Measurements from ENCODE around the gene C19orf44. TPM values are rescaled to one million over a fixed set of nuclear protein-coding genes. Genes with fewer than 3 reads are reported as not detected.

Gene C19orf44
- total and polyA plus RNA-seq, 2 experiments from 2014 or later, result 2.5 to 5.9 TPM

DNA sequence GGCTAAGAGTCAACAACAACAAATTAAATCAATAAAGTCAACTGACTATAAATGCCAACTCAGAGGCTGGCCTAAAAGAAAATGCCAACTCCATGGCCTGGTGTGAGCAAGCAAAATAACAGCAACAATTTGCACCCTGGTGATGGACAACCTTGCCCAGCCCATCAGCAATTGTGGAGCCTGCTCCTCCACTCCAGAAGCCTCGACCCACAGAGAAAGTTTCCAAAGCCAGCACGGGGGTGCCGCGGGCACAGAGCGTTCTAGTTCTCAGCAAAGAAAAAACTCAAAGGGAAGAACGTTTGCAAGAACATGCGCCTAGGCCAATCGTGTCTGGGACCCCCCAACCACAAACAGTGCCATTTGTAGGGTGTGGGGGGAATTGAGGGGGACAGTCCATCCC is 35.7 kb upstream of the C19orf44 start:
- ATAC-seq, result no peak
- peaks cover 51% of the 10 kb centered on the region for H4K20me1 ChIP-seq (replicated peaks; ENCODE audit: insufficient read depth)
- no peaks in the 10 kb centered on the region; the same call in 1 of the 2 replicates for H3F3A ChIP-seq (replicated peaks; ENCODE audit: low read depth)

GRCh38 chr19:16461630-16462051 is 34.6 kb upstream of the C19orf44 start:
- peaks cover 43% of the 10 kb centered on the region for H4K20me1 ChIP-seq (replicated peaks; ENCODE audit: insufficient read depth)
- H3K4me2 ChIP-seq, result no peak overlapping the region
- no peak for ATAC-seq
- H3K27ac ChIP-seq (ENCODE audit: low read depth), result peak overlapping the region; percentile 66
- H3K36me3 ChIP-seq (ENCODE audit: insufficient read depth), result no peaks in the 10 kb centered on the region
- Mint-ChIP-seq H3K27ac (0 out of 2 replicates have a peak overlapping the region, but pooled peaks have one; percentile 22), H3K4me1 (peaks cover 43% of the 10 kb centered on the region), H3K9me3 (no peaks in the 10 kb centered on the region), H3K4me3 (no peak overlapping the region), H3K27me3 (ENCODE audit: insufficient read depth, low read depth, poor library complexity) (peaks cover 14% of the 10 kb centered on the region), H3K36me3 (ENCODE audit: low read depth) (peaks cover 4% of the 10 kb centered on the region; the same call in 2 of the 3 replicates)
- H3F3A ChIP-seq (replicated peaks; ENCODE audit: low read depth), result no peaks in the 10 kb centered on the region; the same call in 1 of the 2 replicates
- H2AFZ ChIP-seq, result no peak overlapping the region
- no peaks in the 10 kb centered on the region for H3K27me3 ChIP-seq (ENCODE audit: insufficient read depth)
- no peak overlapping the region for H3K4me3 ChIP-seq
- H3K9me2 ChIP-seq (ENCODE audit: insufficient read depth), result no peaks in the 10 kb centered on the region
- H3K4me1 ChIP-seq (ENCODE audit: insufficient read depth), result peaks cover 33% of the 10 kb centered on the region
- DNase-seq (ENCODE audit: low spot score), result no peak
- peaks cover 100% of the 10 kb centered on the region for H3K79me2 ChIP-seq (replicated peaks; ENCODE audit: insufficient read depth)
- no peak for TF ChIP-seq CREB1 (CRISPR knock-in tag; IDR thresholded peaks at IDR 0.05; ENCODE audit: low read depth)
- no peak for TF ChIP-seq ZNF331 (CRISPR knock-in tag; IDR thresholded peaks at IDR 0.05; ENCODE audit: low read depth)
- TF ChIP-seq, protein P1, sequence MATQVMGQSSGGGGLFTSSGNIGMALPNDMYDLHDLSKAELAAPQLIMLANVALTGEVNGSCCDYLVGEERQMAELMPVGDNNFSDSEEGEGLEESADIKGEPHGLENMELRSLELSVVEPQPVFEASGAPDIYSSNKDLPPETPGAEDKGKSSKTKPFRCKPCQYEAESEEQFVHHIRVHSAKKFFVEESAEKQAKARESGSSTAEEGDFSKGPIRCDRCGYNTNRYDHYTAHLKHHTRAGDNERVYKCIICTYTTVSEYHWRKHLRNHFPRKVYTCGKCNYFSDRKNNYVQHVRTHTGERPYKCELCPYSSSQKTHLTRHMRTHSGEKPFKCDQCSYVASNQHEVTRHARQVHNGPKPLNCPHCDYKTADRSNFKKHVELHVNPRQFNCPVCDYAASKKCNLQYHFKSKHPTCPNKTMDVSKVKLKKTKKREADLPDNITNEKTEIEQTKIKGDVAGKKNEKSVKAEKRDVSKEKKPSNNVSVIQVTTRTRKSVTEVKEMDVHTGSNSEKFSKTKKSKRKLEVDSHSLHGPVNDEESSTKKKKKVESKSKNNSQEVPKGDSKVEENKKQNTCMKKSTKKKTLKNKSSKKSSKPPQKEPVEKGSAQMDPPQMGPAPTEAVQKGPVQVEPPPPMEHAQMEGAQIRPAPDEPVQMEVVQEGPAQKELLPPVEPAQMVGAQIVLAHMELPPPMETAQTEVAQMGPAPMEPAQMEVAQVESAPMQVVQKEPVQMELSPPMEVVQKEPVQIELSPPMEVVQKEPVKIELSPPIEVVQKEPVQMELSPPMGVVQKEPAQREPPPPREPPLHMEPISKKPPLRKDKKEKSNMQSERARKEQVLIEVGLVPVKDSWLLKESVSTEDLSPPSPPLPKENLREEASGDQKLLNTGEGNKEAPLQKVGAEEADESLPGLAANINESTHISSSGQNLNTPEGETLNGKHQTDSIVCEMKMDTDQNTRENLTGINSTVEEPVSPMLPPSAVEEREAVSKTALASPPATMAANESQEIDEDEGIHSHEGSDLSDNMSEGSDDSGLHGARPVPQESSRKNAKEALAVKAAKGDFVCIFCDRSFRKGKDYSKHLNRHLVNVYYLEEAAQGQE (IDR thresholded peaks at IDR 0.05; ENCODE audit: unreplicated experiment), result no peak
- no peak for TF ChIP-seq CTCF (conservative IDR thresholded peaks at IDR 0.05; ENCODE audit: low read depth in 2 of 2)
- TF ChIP-seq ETS1 (IDR thresholded peaks at IDR 0.05), result no peak
- TF ChIP-seq POLR2AphosphoS5 (IDR thresholded peaks at IDR 0.05; ENCODE audit: low read depth), result no peak
- TF ChIP-seq ZNF462 (CRISPR knock-in tag; IDR thresholded peaks at IDR 0.05), result no peak
- no peak for TF ChIP-seq JUNB (IDR thresholded peaks at IDR 0.05; ENCODE audit: unreplicated experiment)

More for the DNA sequence above, 35.7 kb upstream of the C19orf44 start:
- Mint-ChIP-seq H3K27ac (peak overlapping the region; percentile 72; the same call in 1 of the 2 replicates), H3K4me1 (peaks cover 46% of the 10 kb centered on the region), H3K27me3 (ENCODE audit: insufficient read depth, low read depth, poor library complexity) (peaks cover 20% of the 10 kb centered on the region), H3K36me3 (ENCODE audit: low read depth) (peaks cover 7% of the 10 kb centered on the region; the same call in 2 of the 3 replicates), H3K4me3 (no peak overlapping the region), H3K9me3 (no peaks in the 10 kb centered on the region)
- TF ChIP-seq JUNB (IDR thresholded peaks at IDR 0.05; ENCODE audit: unreplicated experiment) (no peak), ZNF331 (CRISPR knock-in tag; IDR thresholded peaks at IDR 0.05; ENCODE audit: low read depth) (no peak)
- Histone ChIP-seq H3K79me2 (replicated peaks; ENCODE audit: insufficient read depth) (peaks cover 100% of the 10 kb centered on the region), H3K4me3 (no peak overlapping the region), H3K36me3 (ENCODE audit: insufficient read depth) (no peaks in the 10 kb centered on the region), H3K9me2 (ENCODE audit: insufficient read depth) (no peaks in the 10 kb centered on the region), H2AFZ (no peak overlapping the region), H3K4me1 (ENCODE audit: insufficient read depth) (peaks cover 35% of the 10 kb centered on the region), H3K27me3 (ENCODE audit: insufficient read depth) (no peaks in the 10 kb centered on the region), H3K27ac (ENCODE audit: low read depth) (no peak overlapping the region), H3K4me2 (no peak overlapping the region)
- no peak for DNase-seq (ENCODE audit: low spot score)
